GM12865 (cell line): ENCODE results near the gene TMEM114.

ENCODE experiments used
- DNase-seq: peaks from one replicate; pipeline ENCODE4 v3.0.0; 2010; ENCODE audit warnings: low read depth
- H3K4me3 ChIP-seq: 2 replicates; pipeline ENCODE4 v1.5.1; 2011; ENCODE audit warnings: mild to moderate bottlenecking, low read depth, low read length, control low read depth
- CTCF ChIP-seq: IDR thresholded peaks from 2 replicates; pipeline ENCODE4 v1.5.1; 2011; ENCODE audit warnings: low read length, control low read depth, low read depth, inconsistent platforms; ENCODE audit not compliant: insufficient read depth; ENCODE audit errors: missing control alignments

The TMEM114 gene

GRCh38 chr16:8622315-8622656 is 32.0 kb upstream of the TMEM114 start:
- no peak for TF ChIP-seq CTCF
- H3K4me3 ChIP-seq, result peak overlapping the region; percentile 89
- DNase-seq, result peak; percentile 5

GRCh38 chr16:8621572-8622314 is 31.4 kb upstream of the TMEM114 start, which contains the start of gene METTL22:
METTL22 (plus strand) TSS chr16:8621698; CDS start chr16:8625666, 3,968 bp downstream.
- no peak for TF ChIP-seq CTCF
- H3K4me3 ChIP-seq, result peak within 1 kb of the TSS; percentile 89
- peak; percentile 95 for DNase-seq

GRCh38 chr16:8621222-8621571 is 30.9 kb upstream of the TMEM114 start:
- TF ChIP-seq CTCF, result no peak
- H3K4me3 ChIP-seq, result peak overlapping the region; percentile 89
- no peak for DNase-seq

- DNase-seq, result peak; percentile 18
- no peak for TF ChIP-seq CTCF
- H3K4me3 ChIP-seq, result no peak overlapping the region
Measured at GRCh38 chr16:8620535-8620934, 30.2 kb upstream of the TMEM114 start.

GRCh38 chr16:8619671-8620370 is 29.5 kb upstream of the TMEM114 start:
- no peak for DNase-seq
- H3K4me3 ChIP-seq, result no peak overlapping the region
- no peak for TF ChIP-seq CTCF

GRCh38 chr16:8614435-8615029 is 24.2 kb upstream of the TMEM114 start:
- TF ChIP-seq CTCF, result no peak
- DNase-seq, result peak; percentile 26
- no peak overlapping the region for H3K4me3 ChIP-seq
